SHP77 treated with DMSO at 0.1 percent for 48 hours (cell line): ENCODE measurements around the gene CALM1.

ENCODE experiments used
- DNase-seq: peaks from one replicate; lab custom pipeline; 2025; lab: John Stamatoyannopoulos, UW

The CALM1 gene

GRCh38 chr14:90409209-90409730, 12.4 kb downstream of the CALM1 start:
- no peak for DNase-seq

DNA sequence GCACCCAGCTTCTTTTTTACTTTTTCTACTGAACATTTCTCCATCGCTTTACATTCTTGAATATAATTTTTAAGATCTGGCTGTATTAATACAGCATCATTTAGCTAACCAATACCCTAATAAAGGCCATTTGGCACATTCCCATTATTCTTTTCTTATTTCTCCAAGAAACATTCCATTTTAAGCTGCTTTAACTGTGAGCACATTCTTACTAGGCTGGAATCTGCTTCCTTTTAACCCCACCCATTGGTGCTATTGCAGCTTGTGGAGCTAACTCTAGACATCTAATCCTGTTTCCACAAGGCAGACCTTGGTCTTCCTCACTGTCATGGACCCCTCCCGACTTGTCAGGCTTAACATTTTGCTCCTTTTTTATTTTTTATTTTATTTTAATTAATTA, 15.2 kb downstream of the CALM1 start:
- DNase-seq: no peak

GRCh38 chr14:90416720-90417119, 19.9 kb downstream of the CALM1 start:
- no peak for DNase-seq

DNA sequence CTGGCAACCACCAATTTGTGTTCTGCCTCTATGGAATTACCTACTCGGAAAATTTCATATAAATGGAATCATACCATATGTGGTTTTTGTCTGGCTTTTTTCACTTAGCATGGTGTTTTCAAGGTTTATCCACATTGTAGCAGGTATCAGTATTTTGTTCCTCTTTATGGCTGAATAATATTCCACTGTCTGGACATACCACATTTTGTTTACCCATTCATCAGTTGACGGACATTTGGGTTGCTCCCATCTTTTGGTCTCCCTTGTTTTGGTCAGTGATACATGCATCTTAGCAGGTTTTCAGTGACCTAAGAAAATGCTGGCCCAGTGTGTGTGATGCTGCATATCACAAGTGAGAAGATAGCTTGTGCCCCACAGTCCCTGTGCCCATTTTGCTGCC, 21.2 kb downstream of the CALM1 start:
- DNase-seq: no peak

- peak; percentile 76 for DNase-seq
Measured at GRCh38 chr14:90419200-90419599, 22.4 kb downstream of the CALM1 start.

- no peak for DNase-seq
Measured at GRCh38 chr14:90421001-90421631, 24.3 kb downstream of the CALM1 start.

GRCh38 chr14:90421632-90422020, 24.8 kb downstream of the CALM1 start:
- DNase-seq: no peak

DNA sequence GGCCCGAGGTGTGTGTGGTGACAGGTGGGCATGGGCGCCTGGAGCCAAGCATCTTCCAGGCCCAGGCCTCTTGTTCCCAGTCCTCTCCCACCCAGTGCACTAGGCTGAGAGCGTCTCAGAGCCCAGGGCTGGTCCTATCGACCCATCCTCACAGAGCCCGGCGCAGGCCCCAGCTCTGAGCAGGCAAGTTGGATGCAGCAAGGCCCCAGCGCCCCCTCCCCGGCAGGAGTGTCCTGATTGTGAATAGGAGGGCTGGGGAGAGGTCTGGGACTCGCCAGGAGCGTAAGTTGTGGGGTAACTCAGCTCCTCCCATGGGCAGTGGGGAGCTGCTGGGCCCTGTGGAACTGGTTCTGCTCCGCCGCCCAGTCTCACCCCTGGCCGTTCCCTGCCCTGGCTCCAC, 26.3 kb downstream of the CALM1 start:
- no peak for DNase-seq

- no peak for DNase-seq
Measured at GRCh38 chr14:90424075-90424474, 27.2 kb downstream of the CALM1 start.

GRCh38 chr14:90424686-90425372, 28.0 kb downstream of the CALM1 start:
- DNase-seq: no peak

DNA sequence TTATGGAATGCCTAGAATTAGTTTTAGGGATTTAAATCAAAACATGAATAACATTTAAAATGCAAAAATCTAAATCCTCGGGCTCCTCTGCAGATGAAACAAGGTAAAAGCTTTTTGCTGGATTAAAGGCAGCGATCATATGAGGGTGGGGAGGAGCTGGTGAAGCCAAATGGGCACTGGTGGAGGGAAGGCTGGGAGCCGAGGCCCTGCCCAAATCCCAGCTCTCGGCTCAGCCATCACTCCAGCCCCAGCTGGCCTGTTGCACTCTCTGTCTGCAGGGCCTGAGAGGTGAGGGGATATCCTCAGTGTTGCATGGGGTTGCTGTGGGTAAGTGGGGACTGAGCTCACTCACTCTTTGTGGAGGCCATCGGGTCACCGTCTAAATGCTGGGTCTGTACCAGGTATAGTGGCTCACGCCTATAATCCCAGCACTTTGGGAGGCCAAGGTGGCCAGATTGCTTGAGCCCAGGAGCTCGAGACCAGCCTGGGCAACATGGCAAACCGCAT, 28.6 kb downstream of the CALM1 start:
- no peak for DNase-seq

DNA sequence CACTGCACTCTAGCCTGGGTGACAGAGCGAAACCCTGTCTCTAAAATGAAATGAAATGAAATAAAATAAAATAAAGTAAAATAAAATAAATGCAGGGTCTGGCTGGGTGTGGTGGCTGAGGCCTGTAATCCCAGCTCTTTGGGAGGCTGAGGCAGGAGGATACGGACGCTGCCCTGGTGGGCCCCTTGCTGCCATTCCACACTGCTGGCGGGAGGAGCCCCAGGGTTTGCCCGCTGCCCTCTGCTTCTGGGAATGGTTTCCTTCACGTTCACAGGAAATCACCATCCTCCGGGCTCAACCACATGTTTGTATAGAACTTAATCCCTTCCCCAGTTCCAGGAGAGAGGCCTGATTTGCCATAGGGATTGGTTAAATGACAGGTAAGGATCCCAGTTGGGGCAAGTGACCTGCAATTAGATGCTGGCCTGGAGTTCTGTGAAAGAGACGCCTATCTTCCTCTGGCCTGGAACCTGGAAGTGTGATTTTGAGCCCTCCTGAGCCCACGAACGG, 29.3 kb downstream of the CALM1 start:
- no peak for DNase-seq

GRCh38 chr14:90426663-90427062, 29.8 kb downstream of the CALM1 start:
- no peak for DNase-seq

DNA sequence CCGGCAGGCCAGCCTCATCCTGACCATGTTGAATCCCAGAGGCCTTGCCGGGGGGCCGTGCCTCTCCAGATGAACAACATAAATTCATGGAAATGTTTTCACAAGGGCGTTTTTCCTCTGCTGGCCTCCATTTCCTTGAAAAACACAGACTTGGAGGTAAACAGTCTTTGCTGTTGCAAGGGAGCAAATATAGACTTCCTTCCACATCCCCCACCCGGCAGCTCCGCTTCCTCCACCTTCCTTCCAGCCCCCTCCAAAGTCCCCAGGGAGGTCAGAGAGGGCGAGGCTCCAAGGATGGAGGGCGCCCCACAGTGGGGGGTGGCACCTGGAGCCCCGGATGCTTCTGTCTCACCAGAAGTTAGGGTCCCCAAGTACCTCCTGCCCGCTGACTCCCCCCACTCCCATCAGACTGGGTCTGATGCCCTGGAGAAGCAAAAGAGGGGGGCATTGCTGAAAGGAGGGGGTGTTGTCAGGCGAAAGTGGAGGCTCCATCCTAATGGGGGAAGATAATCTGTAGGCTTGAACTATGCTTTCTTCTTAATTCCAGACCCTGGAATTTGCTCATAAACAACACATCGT, 31.1 kb downstream of the CALM1 start:
- no peak for DNase-seq

DNA sequence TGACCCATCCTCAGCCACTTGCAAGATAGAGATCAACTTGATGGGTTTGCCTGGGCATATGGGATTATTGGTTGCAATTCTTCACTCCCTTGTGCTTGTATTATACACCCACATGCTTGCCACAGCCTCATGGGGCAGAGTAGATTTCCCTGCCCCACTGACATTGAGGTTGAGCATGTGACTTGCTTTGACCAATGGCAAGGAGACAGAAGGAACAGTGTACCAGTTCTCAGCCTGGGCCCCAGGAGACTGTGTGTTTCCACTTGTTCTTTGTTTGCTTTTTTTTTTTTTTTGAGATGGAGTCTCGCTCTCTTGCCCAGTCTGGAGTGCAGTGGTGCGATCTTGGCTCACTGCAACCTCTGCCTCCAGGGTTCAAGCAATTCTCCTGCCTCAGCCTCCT, 31.8 kb downstream of the CALM1 start:
- no peak for DNase-seq

- no peak for DNase-seq
Measured at GRCh38 chr14:90429236-90429635, 32.4 kb downstream of the CALM1 start.

GRCh38 chr14:90429754-90430153, 32.9 kb downstream of the CALM1 start:
- DNase-seq: no peak

DNA sequence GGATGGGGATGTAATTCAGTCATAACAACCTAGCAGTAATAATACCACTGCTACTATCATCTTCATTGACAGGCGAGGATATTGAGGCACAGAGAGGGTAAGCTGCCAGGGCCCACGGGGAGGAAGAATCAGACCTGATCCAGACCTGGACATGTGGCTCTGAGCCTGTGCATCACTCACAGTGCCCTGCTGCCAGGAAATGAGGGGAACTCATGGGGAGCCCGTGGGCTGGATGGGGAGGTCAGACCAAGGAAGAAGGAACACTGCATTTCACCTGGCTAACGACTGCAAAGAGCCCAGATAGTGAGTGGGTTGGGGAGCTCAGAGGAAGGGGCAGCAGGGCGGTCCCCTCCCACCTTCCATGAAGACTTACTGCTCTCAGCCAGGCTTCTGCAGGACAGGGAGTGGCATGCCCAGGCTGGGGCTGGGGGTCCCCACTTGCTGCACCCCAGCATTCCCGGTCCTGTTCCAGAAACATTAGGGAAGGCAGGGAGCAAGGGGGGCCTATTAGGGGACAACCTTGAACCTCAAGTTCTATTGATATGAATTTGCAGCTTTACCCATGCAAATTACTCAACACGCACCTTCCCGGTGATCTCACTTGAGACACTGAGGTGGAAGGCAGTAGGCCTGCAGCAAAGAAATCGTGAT, 37.7 kb downstream of the CALM1 start:
- DNase-seq: no peak

DNA sequence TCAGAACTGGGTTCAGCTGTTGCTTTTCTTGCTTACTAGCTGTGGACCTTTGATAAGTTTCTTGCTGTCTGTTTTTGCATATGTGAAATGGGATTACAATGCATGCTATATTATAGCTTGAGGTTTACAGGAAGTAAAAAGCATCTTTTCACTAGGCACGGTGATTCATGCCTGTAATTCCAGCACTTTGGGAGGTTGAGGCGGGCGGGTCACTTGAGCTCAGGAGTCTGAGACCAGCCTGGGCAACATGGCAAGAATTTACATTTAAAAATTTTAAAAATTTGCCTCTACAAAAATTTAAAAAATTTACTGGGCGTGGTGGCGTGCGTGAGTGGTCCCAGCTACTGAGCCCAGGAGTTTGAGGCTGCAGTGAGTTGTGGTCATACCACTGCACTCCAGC, 42.0 kb downstream of the CALM1 start:
- no peak for DNase-seq

- DNase-seq: no peak
Measured at GRCh38 chr14:90440021-90440451, 43.2 kb downstream of the CALM1 start.

DNA sequence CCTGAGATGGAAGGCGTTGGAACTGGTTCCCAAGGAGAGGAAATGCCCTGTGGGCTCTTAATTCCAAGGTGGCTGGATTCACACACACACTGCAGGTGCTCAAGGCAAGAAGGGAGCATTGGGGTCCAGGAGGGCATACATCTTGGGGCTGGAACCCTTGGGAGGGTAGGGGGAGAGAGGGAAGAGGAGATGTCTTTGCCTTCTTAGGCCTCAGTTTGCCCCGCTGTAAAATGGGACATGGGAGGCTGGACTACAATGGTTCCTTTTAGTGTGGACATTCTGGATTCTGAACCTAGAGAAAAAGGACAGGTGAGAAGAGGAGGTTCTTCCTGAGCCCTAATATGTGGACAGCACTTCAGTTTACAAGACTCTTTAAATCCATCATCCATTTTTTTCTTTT, 43.8 kb downstream of the CALM1 start:
- no peak for DNase-seq

GRCh38 chr14:90442388-90442787, 45.6 kb downstream of the CALM1 start:
- DNase-seq: no peak
